Ascending aorta (tissue), 2 donors: ENCODE measurements around the gene ZC3H7B. TPM values are rescaled to one million over a fixed set of nuclear protein-coding genes. Genes with fewer than 3 reads are reported as not detected.

Experiments
- DNase-seq, 2 donors: peaks; one replicate each; pipeline ENCODE4 v3.0.0-alpha.2; 2019; ENCODE audit warnings: low spot score in 2 of 2
- H3K27ac ChIP-seq, 2 donors: fragments of 200-600 bp; sonication (generic); one replicate each; pipeline ENCODE4 v1.5.1; 2016 to 2017; ENCODE audit warnings: mild to moderate bottlenecking in 1 of 2
- H3K27me3 ChIP-seq: fragments of 200-600 bp; sonication (generic); one replicate; pipeline ENCODE4 v1.5.1; 2017
- H3K36me3 ChIP-seq, 2 donors: fragments of 200-600 bp; sonication (generic); one replicate each; pipeline ENCODE4 v1.5.1; 2016
- H3K4me1 ChIP-seq, 2 donors: fragments of 200-600 bp; sonication (generic); one replicate each; pipeline ENCODE4 v1.5.1; 2016 to 2017; ENCODE audit warnings: mild to moderate bottlenecking in 1 of 2
- H3K4me3 ChIP-seq, 2 donors: fragments of 200-600 bp; sonication (generic); one replicate each; pipeline ENCODE4 v1.5.1; 2016 to 2017; ENCODE audit warnings: mild to moderate bottlenecking in 1 of 2
- H3K9me3 ChIP-seq, 2 donors: fragments of 200-600 bp; sonication (generic); one replicate each; pipeline ENCODE4 v1.5.1; 2016
- CTCF ChIP-seq, 3 experiments: fragments of 200-600 bp in 2 of 3; fragments of 450-650 bp in 1 of 3; sonication (generic) in 2 of 3; IDR thresholded peaks; one replicate each; pipeline ENCODE4 v1.5.1; 2016 to 2019; ENCODE audit warnings: antibody characterized with exemption in 3 of 3, mild to moderate bottlenecking in 1 of 3, moderate library complexity in 1 of 3
- intact Hi-C: fragments of 100-400 bp; cut with DNase I; formaldehyde crosslinking; loops from one replicate; pipeline ENCODE4 v1.15.1; 2023
- total RNA-seq: library from RNA; depleted of rRNA; stranded (reverse); fragments of >200 nt; gene quantifications from one replicate; pipeline ENCODE4 v1.1.0, GENCODE V29; 2016

Gene ZC3H7B
- total RNA-seq, 1 donor from 2014 or later: 54.9 TPM

DNA sequence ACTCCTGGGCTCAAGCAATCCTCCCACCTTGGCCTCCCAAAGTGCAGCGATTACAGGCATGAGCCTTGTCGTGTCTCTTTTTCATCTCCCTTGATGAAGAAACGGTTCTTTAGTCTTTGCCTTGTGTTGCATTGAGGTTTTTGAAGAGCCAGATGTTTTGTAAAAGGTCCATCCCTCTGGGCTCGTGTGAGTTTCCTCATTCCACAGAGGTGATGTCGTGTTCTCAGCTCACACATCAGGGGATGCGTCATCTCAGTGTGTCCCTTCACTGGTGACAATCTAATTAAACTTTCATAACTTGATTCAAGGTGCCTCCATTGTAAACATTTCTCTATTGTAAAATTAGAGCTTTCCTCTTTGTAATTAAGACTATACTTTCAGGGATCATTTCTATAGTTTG, 50.7 kb downstream of the ZC3H7B start:
- no peaks in the 10 kb centered on the region for H3K27me3 ChIP-seq
- peaks cover 74 to 93% of the 10 kb centered on the region in 2 donors for H3K36me3 ChIP-seq
- no peaks in the 10 kb centered on the region for H3K9me3 ChIP-seq
- H3K4me1 ChIP-seq: no peaks in the 10 kb centered on the region
- H3K27ac ChIP-seq: no peak overlapping the region
- TF ChIP-seq CTCF (IDR thresholded peaks at IDR 0.05): no peak
- DNase-seq: no peak
- H3K4me3 ChIP-seq: no peak overlapping the region
- intact Hi-C loops: no loop called here

- DNase-seq: no peak
- intact Hi-C loops: no loop called here
- Histone ChIP-seq H3K27me3 (no peaks in the 10 kb centered on the region), H3K9me3 (no peaks in the 10 kb centered on the region), H3K4me1 (no peaks in the 10 kb centered on the region), H3K4me3 (no peak overlapping the region), H3K27ac (no peak overlapping the region), H3K36me3 (peaks cover 69 to 84% of the 10 kb centered on the region in 2 donors)
- TF ChIP-seq CTCF (IDR thresholded peaks at IDR 0.05): no peak
These were observed 52.7 kb downstream of the ZC3H7B start for GRCh38 chr22:41353862-41354575.

DNA sequence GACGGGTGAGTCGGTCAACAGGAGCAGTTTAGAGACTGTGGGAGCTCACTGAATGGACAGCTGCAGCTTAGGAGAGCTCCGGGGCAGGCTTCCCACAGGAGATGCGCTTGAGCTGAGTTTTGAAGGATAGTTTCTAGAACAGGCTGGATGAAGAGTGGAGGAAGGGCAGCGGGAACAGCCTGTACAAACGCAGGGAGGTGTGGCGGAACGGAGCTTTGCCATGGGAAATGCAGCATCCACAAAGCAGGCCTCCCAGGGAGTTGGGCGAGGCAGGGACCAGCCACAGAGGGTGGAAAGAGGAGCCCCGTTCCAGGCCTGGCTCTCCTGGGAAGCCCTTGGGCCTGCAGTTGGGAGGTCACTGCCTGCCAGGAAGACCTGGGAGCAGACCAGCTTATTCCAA, 53.7 kb downstream of the ZC3H7B start:
- no peaks in the 10 kb centered on the region for H3K4me1 ChIP-seq
- no peak for TF ChIP-seq CTCF (IDR thresholded peaks at IDR 0.05)
- no peaks in the 10 kb centered on the region for H3K9me3 ChIP-seq
- DNase-seq: no peak
- H3K4me3 ChIP-seq: no peak overlapping the region
- no peaks in the 10 kb centered on the region for H3K27me3 ChIP-seq
- H3K27ac ChIP-seq: no peak overlapping the region
- peaks cover 61 to 74% of the 10 kb centered on the region in 2 donors for H3K36me3 ChIP-seq
- intact Hi-C loops: no loop called here

GRCh38 chr22:41355895-41356294, 54.6 kb downstream of the ZC3H7B start:
- intact Hi-C loops: no loop called here
- Histone ChIP-seq H3K27me3 (no peaks in the 10 kb centered on the region), H3K9me3 (no peaks in the 10 kb centered on the region), H3K27ac (no peak overlapping the region), H3K4me3 (no peak overlapping the region), H3K36me3 (peaks cover 58 to 71% of the 10 kb centered on the region in 2 donors), H3K4me1 (no peaks in the 10 kb centered on the region)
- TF ChIP-seq CTCF (IDR thresholded peaks at IDR 0.05): no peak
- DNase-seq: no peak

DNA sequence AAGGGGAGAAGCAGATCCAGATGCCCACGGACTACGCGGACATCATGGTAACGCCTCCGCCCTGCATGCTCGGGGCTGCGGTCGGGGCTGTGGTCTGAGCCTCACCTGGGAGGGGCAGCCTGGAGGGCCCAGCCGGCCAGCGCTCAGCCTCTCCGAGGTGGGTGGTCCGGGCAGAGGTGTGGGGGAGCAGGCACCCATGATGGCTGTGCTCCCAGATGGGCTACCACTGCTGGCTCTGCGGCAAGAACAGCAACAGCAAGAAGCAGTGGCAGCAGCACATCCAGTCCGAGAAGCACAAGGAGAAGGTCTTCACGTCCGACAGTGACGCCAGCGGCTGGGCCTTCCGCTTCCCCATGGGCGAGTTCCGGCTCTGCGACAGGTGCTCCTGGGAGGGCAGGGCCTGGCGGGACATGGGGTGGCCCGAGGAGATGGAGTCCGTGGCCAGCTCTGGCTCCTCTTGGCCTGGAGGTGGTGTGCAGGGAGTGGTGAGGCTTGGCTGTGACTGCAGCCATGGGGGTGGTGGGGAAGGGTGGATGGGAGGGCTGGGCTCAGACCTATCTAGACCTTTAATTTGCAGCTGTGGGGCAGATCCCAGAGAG, 55.2 kb downstream of the ZC3H7B start:
- no peak for DNase-seq
- peaks cover 52 to 65% of the 10 kb centered on the region in 2 donors for H3K36me3 ChIP-seq
- no peaks in the 10 kb centered on the region for H3K9me3 ChIP-seq
- TF ChIP-seq CTCF (IDR thresholded peaks at IDR 0.05): no peak
- H3K4me3 ChIP-seq: no peak overlapping the region
- no peaks in the 10 kb centered on the region for H3K4me1 ChIP-seq
- no peak overlapping the region for H3K27ac ChIP-seq
- intact Hi-C loops: no loop called here
- H3K27me3 ChIP-seq: no peaks in the 10 kb centered on the region
